ENCODE measurements around the gene GCNT2.
A peak's percentile ranks its signal among the peaks of the same experiment; 100 is the strongest.
"Not testable (repeated sequence)": the region's sequence is repeated elsewhere in the genome, so short reads cannot be mapped to it uniquely, and the experiment has no call there.

The GCNT2 gene

DNA sequence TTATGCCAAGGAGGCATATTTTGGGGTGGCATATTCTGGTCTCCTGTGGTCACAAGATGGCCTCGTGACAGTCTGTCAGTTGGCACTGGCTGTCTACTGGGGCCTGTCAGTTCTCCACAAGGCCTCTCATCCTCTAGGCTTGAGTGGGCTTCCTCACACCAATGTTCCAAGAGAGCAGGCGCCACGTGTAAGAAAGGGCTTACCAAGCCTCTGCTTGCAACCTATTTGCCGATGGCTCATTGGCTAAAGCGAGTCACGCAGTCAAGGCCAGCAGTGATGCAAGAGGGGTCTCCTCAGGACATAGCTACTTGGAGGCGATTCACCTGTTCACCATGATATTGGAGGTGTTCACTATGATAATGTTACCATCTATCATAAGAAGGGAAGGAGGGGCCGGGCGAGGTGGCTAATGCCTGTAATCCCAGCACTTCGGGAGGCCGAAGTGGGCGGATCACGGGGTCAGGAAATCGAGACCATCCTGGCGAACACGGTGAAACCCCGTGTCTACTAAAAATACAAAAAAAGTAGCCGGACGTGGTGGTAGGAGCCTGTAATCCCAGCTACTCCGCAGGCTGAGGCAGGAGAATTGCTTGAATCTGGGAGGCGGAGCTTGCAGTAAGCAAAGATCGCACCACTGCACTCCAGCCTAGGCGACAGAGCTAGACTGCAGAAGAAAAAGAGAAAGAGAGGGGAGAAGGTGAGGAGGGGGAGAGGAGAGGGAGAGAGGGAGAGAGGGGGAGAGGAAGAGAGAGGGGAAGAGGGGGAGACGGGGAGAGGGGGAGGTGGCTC is 138.0 kb downstream of the GCNT2 start:
- DNase-seq (ENCODE audit: extremely low read depth, insufficient read length): peak; percentile 21
- Histone ChIP-seq H3K27me3 (replicated peaks; ENCODE audit: control insufficient read depth, insufficient read depth, low read length) (no peaks in the 10 kb centered on the region), H3K4me3 (replicated peaks; ENCODE audit: low read depth, low read length) (no peak overlapping the region), H3K36me3 (ENCODE audit: control insufficient read depth, insufficient read depth, low read length) (no peaks in the 10 kb centered on the region)
- TF ChIP-seq, protein P1, sequence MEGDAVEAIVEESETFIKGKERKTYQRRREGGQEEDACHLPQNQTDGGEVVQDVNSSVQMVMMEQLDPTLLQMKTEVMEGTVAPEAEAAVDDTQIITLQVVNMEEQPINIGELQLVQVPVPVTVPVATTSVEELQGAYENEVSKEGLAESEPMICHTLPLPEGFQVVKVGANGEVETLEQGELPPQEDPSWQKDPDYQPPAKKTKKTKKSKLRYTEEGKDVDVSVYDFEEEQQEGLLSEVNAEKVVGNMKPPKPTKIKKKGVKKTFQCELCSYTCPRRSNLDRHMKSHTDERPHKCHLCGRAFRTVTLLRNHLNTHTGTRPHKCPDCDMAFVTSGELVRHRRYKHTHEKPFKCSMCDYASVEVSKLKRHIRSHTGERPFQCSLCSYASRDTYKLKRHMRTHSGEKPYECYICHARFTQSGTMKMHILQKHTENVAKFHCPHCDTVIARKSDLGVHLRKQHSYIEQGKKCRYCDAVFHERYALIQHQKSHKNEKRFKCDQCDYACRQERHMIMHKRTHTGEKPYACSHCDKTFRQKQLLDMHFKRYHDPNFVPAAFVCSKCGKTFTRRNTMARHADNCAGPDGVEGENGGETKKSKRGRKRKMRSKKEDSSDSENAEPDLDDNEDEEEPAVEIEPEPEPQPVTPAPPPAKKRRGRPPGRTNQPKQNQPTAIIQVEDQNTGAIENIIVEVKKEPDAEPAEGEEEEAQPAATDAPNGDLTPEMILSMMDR (IDR thresholded peaks at IDR 0.05; ENCODE audit: insufficient read depth, low read length, poor library complexity, severe bottlenecking): no peak

DNA sequence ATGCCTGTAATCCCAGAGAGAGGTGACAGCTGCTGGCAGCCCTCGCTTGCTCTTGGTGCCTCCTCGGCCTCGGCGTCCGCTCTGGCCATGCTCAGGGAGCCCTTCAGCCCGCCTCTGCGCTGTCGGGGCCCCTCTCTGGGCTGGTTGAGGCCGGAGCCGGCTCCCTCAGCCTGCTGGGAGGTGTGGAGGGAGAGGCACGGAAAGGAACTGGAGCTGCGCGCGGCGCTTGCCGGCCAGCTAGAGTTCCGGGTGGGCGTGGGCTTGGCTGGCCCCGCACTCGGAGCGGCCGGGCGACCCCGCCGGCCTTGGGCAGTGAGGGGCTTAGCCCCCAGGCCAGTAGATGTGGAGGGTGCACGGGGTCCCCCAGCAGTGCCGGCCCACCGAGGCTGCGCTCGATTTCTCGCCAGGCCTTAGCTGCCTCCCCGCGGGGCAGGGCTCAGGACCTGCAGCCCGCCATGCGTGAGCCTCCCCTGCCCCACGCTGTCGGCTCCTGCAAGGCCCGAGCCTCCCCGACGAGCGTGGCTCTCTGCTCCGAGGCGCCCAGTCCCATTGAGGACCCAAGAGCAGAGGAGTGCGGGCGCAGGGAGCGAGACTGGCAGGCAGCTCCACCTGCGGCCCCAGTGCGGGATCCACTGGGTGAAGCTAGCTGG is 138.7 kb downstream of the GCNT2 start:
- H3K27me3 ChIP-seq (replicated peaks; ENCODE audit: control insufficient read depth, insufficient read depth, low read length): no peaks in the 10 kb centered on the region
- TF ChIP-seq, protein P1 (IDR thresholded peaks at IDR 0.05; ENCODE audit: insufficient read depth, low read length, poor library complexity, severe bottlenecking): no peak
- no peaks in the 10 kb centered on the region for H3K36me3 ChIP-seq (ENCODE audit: control insufficient read depth, insufficient read depth, low read length)
- peak; percentile 44 for DNase-seq (ENCODE audit: extremely low read depth, insufficient read length)
- no peak overlapping the region for H3K4me3 ChIP-seq (replicated peaks; ENCODE audit: low read depth, low read length)

DNA sequence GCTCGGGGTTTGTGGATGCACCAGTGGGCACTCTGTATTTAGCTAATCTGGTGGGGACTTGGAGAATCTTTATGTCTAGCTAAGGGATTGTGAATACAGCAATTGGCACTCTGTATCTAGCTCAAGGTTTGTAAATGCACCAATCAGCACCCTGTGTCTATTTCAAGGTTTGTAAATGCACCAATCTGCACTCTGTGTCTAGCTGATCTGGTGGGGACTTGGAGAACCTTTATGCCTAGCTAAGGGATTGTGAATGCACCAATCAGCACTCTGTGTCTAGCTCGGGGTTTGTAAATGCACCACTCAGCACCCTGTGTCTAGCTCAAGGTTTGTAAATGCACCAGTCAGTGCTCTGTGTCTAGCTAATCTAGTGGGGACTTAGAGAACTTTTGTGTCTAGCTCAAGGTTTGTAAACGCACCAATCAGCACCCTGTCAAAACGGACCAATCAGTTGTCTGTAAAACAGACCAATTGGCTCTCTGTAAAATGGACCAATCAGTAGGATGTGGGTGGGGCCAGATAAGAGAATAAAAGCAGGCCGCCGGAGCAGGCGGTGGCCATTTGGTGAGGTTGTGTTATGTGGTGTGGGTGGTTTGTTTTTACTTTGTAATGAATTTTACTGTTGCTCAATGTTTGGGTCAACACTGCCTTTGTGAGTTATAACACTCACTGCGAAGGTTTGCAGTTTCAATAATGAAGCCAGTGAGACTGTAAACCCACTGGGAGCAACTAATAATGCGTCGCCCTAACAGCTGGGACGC is 139.5 kb downstream of the GCNT2 start:
- DNase-seq (ENCODE audit: extremely low read depth, insufficient read length); H3K36me3 ChIP-seq (ENCODE audit: control insufficient read depth, insufficient read depth, low read length); H3K27me3 ChIP-seq (replicated peaks; ENCODE audit: control insufficient read depth, insufficient read depth, low read length); H3K4me3 ChIP-seq (replicated peaks; ENCODE audit: low read depth, low read length): not testable (repeated sequence)

- Histone ChIP-seq H3K27me3 (replicated peaks; ENCODE audit: control insufficient read depth, insufficient read depth, low read length) (no peaks in the 10 kb centered on the region), H3K4me3 (replicated peaks; ENCODE audit: low read depth, low read length) (no peak overlapping the region), H3K36me3 (ENCODE audit: control insufficient read depth, insufficient read depth, low read length) (no peaks in the 10 kb centered on the region)
- DNase-seq (ENCODE audit: extremely low read depth, insufficient read length): no peak
- TF ChIP-seq, protein P1 (IDR thresholded peaks at IDR 0.05; ENCODE audit: insufficient read depth, low read length, poor library complexity, severe bottlenecking): no peak
Measured at GRCh38 chr6:10662207-10662606, 141.1 kb downstream of the GCNT2 start.

DNA sequence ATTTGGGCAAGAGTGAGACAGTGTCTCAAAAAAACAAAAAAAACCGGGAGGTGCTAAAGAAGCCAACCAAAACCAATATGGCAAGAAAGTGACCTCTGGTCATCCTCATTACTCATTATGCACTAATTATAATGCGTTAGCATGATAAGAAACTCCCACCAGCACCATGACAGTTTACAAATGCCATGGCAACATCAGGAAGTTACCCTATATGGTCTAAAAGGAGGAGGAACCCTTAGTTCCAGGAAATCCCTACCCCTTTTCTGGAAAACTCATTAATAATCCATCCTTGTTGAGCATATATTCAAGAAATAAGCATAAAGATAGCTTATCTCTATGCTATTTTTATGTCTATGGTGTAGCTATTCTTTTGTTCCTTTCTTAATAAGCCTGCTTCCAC is 141.6 kb downstream of the GCNT2 start:
- Histone ChIP-seq H3K4me3 (replicated peaks; ENCODE audit: low read depth, low read length) (no peak overlapping the region), H3K27me3 (replicated peaks; ENCODE audit: control insufficient read depth, insufficient read depth, low read length) (no peaks in the 10 kb centered on the region), H3K36me3 (ENCODE audit: control insufficient read depth, insufficient read depth, low read length) (no peaks in the 10 kb centered on the region)
- no peak for DNase-seq (ENCODE audit: extremely low read depth, insufficient read length)
- TF ChIP-seq, protein P1 (IDR thresholded peaks at IDR 0.05; ENCODE audit: insufficient read depth, low read length, poor library complexity, severe bottlenecking): no peak

- not testable (repeated sequence) for H3K27me3 ChIP-seq (replicated peaks; ENCODE audit: control insufficient read depth, insufficient read depth, low read length); DNase-seq (ENCODE audit: extremely low read depth, insufficient read length); H3K4me3 ChIP-seq (replicated peaks; ENCODE audit: low read depth, low read length); H3K36me3 ChIP-seq (ENCODE audit: control insufficient read depth, insufficient read depth, low read length)
Measured at GRCh38 chr6:10665595-10665994, 144.4 kb downstream of the GCNT2 start.

Data from GM06990 (cell line).